Vagina (tissue), 2 donors: ENCODE data around the gene FRRS1.

Experiments
- POLR2A ChIP-seq, 2 donors: fragments of 450-650 bp; IDR thresholded peaks; one replicate each; pipeline ENCODE4 v1.6.1; 2017; ENCODE audit warnings: antibody characterized with exemption in 2 of 2, mild to moderate bottlenecking in 2 of 2, moderate library complexity in 2 of 2
- POLR2AphosphoS5 ChIP-seq, 2 donors: sonication (generic); formaldehyde crosslinking; IDR thresholded peaks; one replicate each; pipeline ENCODE4 v1.9.0; 2017; ENCODE audit warnings: antibody characterized with exemption in 2 of 2, mild to moderate bottlenecking in 2 of 2, low read depth in 1 of 2; ENCODE audit not compliant: insufficient read depth in 1 of 2
- TF ChIP-seq, protein P1 (sequence below), 3 experiments: fragments of 450-650 bp in 2 of 3; fragments of 200-600 bp in 1 of 3; sonication (generic) in 1 of 3; IDR thresholded peaks; one replicate each; pipeline ENCODE4 v1.5.1; 2017 to 2019; ENCODE audit warnings: antibody characterized with exemption in 3 of 3, mild to moderate bottlenecking in 2 of 3, moderate library complexity in 2 of 3

DNA sequence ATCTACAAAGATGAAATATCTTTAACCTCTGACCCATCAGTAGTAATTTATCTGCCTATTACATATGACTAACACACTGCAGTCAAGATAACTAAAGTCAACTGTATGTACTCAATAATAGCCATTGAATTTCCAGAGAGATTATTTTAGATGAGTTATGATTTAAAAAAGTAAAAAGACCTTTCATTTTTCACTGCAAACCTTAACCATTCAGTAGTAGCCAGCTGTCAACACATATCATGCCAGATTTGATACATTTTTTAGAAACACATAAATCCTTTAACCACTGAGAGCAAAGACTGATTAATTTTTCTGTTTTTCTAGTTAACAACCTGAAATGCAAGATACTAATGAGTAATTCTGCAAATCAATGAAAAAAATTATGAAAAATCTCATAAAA, 89.6 kb downstream of the FRRS1 start:
- TF ChIP-seq, protein P1, sequence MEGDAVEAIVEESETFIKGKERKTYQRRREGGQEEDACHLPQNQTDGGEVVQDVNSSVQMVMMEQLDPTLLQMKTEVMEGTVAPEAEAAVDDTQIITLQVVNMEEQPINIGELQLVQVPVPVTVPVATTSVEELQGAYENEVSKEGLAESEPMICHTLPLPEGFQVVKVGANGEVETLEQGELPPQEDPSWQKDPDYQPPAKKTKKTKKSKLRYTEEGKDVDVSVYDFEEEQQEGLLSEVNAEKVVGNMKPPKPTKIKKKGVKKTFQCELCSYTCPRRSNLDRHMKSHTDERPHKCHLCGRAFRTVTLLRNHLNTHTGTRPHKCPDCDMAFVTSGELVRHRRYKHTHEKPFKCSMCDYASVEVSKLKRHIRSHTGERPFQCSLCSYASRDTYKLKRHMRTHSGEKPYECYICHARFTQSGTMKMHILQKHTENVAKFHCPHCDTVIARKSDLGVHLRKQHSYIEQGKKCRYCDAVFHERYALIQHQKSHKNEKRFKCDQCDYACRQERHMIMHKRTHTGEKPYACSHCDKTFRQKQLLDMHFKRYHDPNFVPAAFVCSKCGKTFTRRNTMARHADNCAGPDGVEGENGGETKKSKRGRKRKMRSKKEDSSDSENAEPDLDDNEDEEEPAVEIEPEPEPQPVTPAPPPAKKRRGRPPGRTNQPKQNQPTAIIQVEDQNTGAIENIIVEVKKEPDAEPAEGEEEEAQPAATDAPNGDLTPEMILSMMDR (IDR thresholded peaks at IDR 0.05): no peak
- no peak for TF ChIP-seq POLR2AphosphoS5 (IDR thresholded peaks at IDR 0.05; ENCODE audit: insufficient read depth in 1 of 2, low read depth in 1 of 2)
- TF ChIP-seq POLR2A (IDR thresholded peaks at IDR 0.05): no peak
